Stomach (tissue), 4 donors: ENCODE data around the gene NOXO1.
A peak's percentile ranks its signal among the peaks of the same experiment; 100 is the strongest.

Source experiments
- CTCF ChIP-seq, 7 experiments: fragments of 450-650 bp in 4 of 7; fragments of 200-600 bp in 3 of 7; sonication (generic) in 3 of 7; IDR thresholded peaks; one replicate each; pipeline ENCODE4 v1.5.1; 2016 to 2019; ENCODE audit warnings: antibody characterized with exemption in 7 of 7, control low read depth in 2 of 7, mild to moderate bottlenecking in 1 of 7
- EP300 ChIP-seq: sonication (generic); formaldehyde crosslinking; IDR thresholded peaks from one replicate; pipeline ENCODE4 v1.6.1; 2017; ENCODE audit warnings: antibody characterized with exemption
- POLR2A ChIP-seq, 4 donors: fragments of 450-650 bp; IDR thresholded peaks; one replicate each; pipeline ENCODE4 v1.6.1; 2016; ENCODE audit warnings: antibody characterized with exemption in 4 of 4, control low read depth in 2 of 4, mild to moderate bottlenecking in 1 of 4, moderate library complexity in 1 of 4
- POLR2AphosphoS5 ChIP-seq, 3 donors: sonication (generic); formaldehyde crosslinking; IDR thresholded peaks; one replicate each; pipeline ENCODE4 v1.6.1; 2016; ENCODE audit warnings: antibody characterized with exemption in 3 of 3

GRCh38 chr16:2008009-2008526 lies 26.8 kb upstream of the NOXO1 start:
- TF ChIP-seq CTCF (IDR thresholded peaks at IDR 0.05) (no peak), EP300 (no peak), POLR2A (IDR thresholded peaks at IDR 0.05) (no peak), POLR2AphosphoS5 (IDR thresholded peaks at IDR 0.05) (peak in 1 of 3 donors; percentile 20)
